ENCODE results near the gene H2BK1. TPM values are rescaled to one million over a fixed set of nuclear protein-coding genes. Genes with fewer than 3 reads are reported as not detected.

H2BK1 gene
- total and polyA plus RNA-seq, 2 of the 13 experiments (the other 11 are each of a cell fraction or from before 2014, with no cell fraction given), result not detected

DNA sequence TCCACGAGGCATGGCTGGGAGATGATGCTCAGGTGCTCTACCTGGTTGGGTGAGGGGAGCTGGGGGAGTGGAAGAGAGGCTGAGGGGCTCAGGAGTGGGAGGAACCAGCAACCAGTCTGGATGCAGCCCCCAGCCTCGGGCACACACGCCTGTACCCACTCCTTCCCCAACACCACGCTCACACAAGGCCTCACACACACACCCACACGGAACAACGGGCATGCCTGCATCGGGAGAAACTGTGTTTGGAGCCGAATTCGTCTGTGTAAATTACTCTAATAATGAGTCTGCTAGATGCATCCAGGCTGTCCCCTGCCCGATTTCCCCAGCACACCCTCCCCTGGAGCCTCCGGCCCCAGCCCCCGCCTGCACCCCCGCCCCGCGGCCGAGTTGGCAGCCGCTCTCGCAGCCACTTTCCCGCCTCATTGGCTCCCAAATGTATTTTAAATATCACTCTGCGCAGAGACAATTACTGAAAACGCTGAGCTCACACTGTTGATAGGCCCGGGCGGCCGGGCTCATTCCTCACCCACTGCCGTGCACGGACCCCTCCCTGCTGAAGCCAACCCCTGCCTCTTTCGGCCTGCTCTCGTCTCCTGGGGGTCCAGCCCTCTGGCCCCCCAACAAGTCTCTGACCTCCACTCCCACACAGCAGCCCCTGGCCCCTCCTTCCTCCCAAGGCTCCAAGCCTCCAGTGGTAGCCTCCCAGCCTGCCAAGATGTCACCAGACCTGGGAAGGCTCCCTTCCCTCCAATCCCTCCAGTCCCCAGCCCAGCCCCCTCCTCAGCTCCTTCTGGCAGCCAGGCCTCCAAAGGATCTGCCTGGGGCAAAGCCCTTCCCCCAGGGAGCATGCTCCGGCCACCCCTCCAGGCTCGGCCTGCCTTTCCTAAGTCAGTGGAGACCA is 11.1 kb downstream of the H2BK1 start (continued):
- TF ChIP-seq, protein P1, sequence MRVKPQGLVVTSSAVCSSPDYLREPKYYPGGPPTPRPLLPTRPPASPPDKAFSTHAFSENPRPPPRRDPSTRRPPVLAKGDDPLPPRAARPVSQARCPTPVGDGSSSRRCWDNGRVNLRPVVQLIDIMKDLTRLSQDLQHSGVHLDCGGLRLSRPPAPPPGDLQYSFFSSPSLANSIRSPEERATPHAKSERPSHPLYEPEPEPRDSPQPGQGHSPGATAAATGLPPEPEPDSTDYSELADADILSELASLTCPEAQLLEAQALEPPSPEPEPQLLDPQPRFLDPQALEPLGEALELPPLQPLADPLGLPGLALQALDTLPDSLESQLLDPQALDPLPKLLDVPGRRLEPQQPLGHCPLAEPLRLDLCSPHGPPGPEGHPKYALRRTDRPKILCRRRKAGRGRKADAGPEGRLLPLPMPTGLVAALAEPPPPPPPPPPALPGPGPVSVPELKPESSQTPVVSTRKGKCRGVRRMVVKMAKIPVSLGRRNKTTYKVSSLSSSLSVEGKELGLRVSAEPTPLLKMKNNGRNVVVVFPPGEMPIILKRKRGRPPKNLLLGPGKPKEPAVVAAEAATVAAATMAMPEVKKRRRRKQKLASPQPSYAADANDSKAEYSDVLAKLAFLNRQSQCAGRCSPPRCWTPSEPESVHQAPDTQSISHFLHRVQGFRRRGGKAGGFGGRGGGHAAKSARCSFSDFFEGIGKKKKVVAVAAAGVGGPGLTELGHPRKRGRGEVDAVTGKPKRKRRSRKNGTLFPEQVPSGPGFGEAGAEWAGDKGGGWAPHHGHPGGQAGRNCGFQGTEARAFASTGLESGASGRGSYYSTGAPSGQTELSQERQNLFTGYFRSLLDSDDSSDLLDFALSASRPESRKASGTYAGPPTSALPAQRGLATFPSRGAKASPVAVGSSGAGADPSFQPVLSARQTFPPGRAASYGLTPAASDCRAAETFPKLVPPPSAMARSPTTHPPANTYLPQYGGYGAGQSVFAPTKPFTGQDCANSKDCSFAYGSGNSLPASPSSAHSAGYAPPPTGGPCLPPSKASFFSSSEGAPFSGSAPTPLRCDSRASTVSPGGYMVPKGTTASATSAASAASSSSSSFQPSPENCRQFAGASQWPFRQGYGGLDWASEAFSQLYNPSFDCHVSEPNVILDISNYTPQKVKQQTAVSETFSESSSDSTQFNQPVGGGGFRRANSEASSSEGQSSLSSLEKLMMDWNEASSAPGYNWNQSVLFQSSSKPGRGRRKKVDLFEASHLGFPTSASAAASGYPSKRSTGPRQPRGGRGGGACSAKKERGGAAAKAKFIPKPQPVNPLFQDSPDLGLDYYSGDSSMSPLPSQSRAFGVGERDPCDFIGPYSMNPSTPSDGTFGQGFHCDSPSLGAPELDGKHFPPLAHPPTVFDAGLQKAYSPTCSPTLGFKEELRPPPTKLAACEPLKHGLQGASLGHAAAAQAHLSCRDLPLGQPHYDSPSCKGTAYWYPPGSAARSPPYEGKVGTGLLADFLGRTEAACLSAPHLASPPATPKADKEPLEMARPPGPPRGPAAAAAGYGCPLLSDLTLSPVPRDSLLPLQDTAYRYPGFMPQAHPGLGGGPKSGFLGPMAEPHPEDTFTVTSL (CRISPR knock-in tag; IDR thresholded peaks at IDR 0.05; ENCODE audit: borderline replicate concordance), result no peak
- TF ChIP-seq ZNF83 (CRISPR knock-in tag; IDR thresholded peaks at IDR 0.05; ENCODE audit: borderline replicate concordance), result no peak
- no peak for TF ChIP-seq YY1 (IDR thresholded peaks at IDR 0.05; ENCODE audit: insufficient read depth, insufficient replicate concordance, low read depth, low read length)
- TF ChIP-seq HMG20B (CRISPR knock-in tag; conservative IDR thresholded peaks at IDR 0.05), result no peak
- TF ChIP-seq, protein P2, sequence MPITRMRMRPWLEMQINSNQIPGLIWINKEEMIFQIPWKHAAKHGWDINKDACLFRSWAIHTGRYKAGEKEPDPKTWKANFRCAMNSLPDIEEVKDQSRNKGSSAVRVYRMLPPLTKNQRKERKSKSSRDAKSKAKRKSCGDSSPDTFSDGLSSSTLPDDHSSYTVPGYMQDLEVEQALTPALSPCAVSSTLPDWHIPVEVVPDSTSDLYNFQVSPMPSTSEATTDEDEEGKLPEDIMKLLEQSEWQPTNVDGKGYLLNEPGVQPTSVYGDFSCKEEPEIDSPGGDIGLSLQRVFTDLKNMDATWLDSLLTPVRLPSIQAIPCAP (CRISPR knock-in tag; IDR thresholded peaks at IDR 0.05; ENCODE audit: low read depth), result no peak
- TF ChIP-seq, protein P3, sequence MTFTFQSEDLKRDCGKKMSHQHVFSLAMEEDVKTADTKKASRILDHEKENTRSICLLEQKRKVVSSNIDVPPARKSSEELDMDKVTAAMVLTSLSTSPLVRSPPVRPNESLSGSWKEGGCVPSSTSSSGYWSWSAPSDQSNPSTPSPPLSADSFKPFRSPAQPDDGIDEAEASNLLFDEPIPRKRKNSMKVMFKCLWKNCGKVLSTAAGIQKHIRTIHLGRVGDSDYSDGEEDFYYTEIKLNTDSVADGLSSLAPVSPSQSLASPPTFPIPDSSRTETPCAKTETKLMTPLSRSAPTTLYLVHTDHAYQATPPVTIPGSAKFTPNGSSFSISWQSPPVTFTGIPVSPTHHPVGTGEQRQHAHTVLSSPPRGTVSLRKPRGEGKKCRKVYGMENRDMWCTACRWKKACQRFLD (CRISPR knock-in tag; IDR thresholded peaks at IDR 0.05; ENCODE audit: borderline replicate concordance), result no peak
- no peak for TF ChIP-seq FOXJ3 (CRISPR knock-in tag; IDR thresholded peaks at IDR 0.05; ENCODE audit: borderline replicate concordance)
- no peak for TF ChIP-seq AGO2 (optimal IDR thresholded peaks at IDR 0.05; ENCODE audit: low read depth, low read length)
- TF ChIP-seq CENPT (CRISPR knock-in tag; IDR thresholded peaks at IDR 0.05; ENCODE audit: low read depth), result no peak
- no peak for TF ChIP-seq GTF2F1 (IDR thresholded peaks at IDR 0.05; ENCODE audit: low read length)
- no peak for TF ChIP-seq ZNF232 (CRISPR knock-in tag; IDR thresholded peaks at IDR 0.05; ENCODE audit: borderline replicate concordance)
- no peak for TF ChIP-seq WIZ (CRISPR knock-in tag; IDR thresholded peaks at IDR 0.05)
